GM19438 (cell line): ENCODE measurements around the gene TMCO4.
"Not testable (repeated sequence)": the region's sequence is repeated elsewhere in the genome, so short reads cannot be mapped to it uniquely, and the experiment has no call there.

Experiments used
- ATAC-seq: cut with Tn5 transposase; IDR thresholded peaks from one replicate; pipeline ENCODE4 v1.9.1; 2021; ENCODE audit warnings: low read depth; ENCODE audit not compliant: unreplicated experiment

Gene TMCO4

DNA sequence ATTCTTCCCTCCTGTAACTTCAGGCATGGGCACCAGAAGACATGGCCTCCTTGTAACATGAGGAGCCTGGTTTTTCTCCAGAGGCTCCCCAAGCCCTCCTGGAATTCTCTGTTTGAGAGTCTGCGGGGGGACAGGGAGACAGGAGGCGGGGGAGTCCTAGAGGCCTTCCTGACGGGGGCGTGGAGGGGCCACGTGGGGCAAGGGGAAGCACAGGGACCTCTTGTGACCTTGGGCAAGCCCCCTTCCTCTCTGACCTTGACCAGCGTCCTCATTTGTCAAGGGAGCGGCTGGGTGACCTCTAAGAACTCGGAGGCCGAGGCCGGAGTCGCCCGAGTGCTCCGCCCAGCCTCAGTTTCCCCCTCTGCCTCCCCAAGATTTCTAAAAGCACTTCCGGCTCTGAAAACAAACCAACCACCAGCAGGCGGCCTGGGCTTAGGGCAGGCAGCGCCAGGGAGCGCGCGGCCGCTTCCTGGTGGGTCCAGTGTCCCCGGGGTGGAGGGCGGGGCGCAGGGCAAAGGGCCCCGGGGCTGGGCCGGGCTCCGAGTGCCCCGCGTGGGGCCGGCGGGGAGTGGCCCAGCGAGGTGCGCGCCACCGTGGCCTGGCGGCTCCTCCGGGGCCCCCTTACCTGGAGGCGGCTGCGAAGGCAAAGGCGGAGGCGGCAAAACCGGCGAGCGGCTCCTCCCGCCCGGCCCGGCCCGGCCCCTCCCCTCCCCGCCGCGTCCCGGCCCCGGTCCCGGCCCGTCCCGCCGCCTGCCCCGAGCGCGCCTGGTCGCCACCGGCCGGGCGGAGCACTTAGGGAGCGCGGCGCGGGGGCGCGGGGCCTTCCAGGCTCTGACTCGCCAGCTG lies at the start of gene TMCO4:
Gene TMCO4, minus strand, starts transcription at position 687 of the 846 bp plus-strand sequence. CDS start 19,158 bp downstream, outside the sequence.
- ATAC-seq = no peak

DNA sequence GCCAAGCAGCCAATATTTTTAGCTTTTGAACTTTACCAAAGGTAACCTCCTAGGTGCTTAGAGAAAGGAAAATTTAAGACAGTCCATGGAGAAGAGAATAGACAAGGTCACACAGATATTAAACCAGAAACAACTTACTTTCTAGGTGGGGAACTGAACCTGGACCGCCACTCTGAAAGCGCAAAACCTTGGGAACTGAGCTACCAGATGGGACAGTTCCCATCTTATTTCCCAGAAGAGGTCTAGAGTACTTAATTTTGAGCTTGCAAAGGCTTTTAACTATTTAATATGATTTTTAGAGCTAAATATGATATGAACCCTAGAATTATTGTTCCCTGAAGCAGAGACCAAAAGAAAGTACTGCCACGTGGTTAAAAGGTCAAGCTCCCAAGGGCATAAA lies 49.6 kb upstream of the TMCO4 start:
- not testable (repeated sequence) for ATAC-seq

DNA sequence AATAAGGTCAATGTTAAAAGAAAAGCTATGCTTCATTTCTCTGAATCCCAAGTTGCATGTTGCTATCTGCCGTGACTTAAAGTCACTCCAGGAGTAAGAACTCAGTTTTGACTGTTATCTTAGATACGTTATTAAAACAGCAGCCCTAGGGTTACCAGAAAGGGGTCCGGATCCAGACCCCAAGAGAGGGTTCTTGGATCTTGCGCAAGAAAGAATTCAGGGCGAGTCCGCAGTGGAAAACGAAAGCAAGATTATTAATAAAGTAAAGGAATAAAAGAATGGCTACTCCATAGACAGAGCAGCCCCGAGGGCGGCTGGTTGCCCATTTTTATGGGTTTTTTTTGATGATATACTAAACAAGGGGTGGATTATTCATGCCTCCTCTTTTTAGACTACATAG lies 47.6 kb upstream of the TMCO4 start:
- not testable (repeated sequence) for ATAC-seq

DNA sequence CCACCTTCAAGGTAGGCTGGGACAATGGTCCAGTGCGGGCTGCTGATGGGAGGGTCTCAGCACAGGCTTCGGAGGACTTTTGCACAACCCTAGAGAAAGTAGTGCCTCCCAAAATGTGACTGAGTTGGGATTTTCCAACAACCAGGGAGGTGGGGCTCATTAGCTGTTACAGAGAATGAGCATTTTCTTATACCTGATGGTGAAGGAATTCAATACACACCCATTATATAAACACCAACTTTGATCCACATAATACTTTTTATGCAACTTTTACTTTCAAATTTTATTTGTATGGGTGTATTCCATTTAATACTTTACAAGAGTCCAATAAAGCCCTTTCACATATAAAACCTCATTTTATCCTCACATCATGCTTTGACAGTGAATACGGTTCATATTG lies 46.6 kb upstream of the TMCO4 start:
- no peak for ATAC-seq

DNA sequence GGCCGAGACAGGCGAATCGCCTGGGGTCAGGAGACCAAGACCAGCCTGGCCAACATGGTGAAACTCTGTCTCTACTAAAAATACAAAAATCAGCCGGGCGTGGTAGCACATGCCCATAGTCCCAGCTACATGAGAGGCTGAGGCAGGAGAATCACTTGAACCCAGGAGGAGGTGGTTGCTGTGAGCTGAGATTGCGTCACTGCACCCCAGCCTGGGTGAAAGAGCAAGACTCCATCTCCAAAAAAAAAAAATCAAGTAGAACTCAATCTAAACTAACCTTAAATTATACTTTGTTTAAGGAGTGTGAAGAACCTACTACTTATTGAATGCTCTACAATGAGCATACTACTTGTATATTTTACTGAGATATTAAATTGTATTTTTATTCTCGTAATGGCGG lies 45.8 kb upstream of the TMCO4 start:
- no peak for ATAC-seq

DNA sequence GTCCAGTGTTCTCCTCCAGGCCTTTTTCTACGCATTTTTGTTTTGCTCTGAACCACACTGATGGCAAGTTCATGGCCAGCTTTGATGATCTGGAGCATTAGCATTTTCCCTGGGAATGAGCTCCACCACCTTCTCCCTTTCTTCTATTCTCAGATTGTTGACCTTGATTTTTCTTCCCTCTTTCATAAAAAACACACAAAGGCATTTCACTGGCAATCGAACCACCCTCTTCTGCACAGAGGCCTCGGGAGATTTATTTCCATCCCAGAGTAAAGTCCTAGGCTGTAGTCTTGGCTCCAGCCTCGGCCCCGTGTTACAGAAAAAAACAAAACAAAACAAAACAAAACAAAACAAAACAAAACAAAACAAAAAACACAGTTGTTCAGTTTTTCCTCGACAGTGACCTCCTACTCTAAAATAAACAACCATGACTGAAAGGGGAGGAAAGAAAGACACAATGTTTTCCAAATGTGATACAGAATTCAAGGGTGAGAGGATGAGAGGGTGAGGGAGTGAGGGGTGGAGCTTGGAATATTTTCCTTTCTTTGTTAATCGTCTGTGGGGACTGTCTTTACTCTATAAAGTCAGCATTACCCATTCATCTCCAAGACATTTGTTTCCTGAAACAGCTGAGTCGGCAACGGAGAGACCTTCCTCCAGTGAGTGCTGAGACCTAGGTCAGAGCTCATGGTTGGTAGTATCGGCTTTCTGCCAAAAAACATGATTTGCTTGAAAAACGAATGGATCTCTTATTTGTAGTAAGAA lies 45.2 kb upstream of the TMCO4 start:
- ATAC-seq = no peak

DNA sequence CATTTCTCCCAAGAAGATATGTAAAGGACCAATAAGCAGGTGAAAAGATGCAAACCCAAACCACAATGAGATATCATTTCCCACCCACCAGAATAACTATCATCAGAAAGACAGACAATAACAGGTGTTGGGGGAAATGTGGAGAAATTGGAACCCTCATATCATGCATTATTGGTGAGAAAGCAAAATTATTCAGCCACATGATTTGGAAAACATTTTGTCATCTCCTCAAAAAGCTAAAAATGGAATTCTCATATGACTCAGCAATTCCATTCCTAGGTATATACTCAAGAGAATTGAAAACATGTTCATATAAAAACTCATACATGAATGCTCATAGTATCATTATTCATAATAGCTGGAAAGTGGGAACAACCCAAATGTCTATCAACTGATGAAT lies 40.5 kb upstream of the TMCO4 start:
- ATAC-seq = no peak

DNA sequence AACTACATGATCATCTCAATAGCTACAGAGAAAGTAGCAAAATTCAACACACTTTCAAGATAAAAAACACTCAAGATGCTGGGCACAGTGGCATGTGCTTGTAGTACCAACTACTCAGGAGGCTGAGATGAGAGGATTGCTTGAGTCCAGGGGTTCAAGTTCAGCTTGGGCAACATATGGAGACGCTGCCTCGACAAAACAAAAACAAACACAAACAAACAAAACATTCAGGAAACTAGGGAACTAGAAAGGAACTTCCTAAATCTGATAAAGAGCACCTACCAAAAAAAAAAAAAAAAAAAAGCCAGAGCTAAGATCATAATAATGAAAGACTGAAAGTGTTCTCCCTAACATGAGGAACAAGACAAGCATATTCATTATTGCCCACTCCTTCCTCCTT lies 38.1 kb upstream of the TMCO4 start:
- no peak for ATAC-seq

DNA sequence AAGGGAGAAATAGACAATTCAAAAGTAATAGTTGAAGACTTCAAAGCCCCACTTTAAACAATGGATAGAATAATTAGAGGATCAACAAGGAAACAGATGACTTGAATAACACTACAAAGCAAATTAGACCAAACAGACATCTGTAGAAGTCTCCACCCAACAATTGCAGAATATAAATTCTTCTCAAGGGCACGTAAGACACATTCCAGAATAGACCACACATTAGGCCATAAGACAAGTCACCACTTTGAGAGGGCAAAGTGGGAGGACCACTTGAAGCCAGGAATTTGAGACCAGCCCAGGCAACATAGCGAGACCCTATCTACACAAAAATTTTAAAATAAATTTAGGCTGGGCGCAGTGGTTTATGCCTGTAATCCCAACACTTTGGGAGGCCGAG lies 35.9 kb upstream of the TMCO4 start:
- ATAC-seq = no peak

DNA sequence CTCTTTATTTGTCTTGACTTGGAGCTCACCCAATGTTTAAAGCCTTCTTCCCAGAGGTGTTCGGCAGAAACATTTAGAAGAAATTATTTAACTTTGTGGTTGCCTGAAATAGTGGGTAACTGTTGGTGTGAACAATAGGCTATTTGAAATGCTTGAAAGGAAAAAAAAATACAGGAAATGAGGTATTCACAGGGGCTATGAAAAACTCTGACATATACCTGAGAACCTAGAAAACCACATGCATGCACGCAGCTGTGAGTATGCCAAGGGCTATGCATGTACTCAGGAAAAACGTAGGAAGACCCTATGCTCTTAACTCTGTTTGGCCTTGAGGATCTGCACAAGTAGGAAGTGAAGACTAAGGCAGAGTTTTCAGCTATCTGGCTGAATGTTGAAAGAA lies 31.7 kb upstream of the TMCO4 start:
- no peak for ATAC-seq

DNA sequence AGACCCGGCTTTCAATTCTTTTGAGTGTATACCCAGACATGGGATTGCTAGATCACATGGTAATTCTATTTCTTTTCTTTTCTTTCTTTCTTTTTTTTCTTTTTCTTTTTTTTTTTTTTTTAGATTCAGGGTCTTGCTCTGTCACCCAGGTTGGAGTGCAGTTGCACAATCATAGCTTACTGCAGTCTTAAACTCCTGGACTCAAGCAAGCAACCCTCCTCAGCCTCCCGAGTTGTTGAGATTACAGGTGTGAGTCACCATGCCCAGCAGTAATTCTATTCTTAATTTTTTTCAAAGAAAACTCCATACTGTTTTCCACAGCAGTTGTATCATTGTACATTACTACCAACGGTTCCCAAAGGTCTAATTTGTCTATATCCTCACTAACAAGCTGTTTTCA lies 28.8 kb upstream of the TMCO4 start:
- no peak for ATAC-seq

DNA sequence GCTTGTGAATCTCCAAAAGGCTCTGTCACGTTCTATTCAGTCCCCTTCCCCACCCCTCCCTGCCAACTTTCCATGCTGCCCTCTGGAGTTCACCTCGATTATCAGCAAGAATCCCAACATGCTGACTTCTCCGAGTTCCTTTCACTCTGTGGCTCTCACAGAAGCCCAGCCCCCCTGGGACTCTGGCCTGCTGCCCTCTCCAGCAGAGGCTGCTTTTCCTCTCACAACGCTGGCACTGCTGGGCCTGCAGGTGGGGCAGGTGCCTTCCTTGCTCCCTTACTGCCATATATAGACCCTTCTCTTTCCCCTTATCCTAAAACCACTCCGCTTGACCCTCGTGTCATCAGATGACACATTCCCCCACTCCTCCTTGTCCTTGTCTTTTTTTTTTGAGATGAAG lies 25.6 kb upstream of the TMCO4 start:
- no peak for ATAC-seq

DNA sequence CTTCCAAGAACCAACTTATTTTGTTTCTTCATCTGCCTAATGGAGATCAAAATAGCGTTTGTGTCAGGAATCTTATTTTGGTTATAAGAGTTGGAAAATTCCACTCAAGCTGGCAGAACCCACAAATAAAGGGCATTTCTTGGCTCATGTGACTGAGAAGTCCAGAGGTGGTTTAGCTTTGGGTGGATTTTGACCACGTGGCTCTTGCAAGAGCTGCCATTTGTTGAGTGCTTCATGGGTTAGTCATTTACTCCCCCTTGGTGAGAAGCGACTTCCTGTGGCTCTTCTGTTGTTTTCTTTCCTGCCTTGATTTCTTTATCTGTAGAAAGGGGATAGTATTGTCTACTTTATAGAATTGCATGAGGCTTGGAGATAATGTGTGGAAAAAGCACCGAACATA lies 24.8 kb upstream of the TMCO4 start:
- ATAC-seq = no peak

DNA sequence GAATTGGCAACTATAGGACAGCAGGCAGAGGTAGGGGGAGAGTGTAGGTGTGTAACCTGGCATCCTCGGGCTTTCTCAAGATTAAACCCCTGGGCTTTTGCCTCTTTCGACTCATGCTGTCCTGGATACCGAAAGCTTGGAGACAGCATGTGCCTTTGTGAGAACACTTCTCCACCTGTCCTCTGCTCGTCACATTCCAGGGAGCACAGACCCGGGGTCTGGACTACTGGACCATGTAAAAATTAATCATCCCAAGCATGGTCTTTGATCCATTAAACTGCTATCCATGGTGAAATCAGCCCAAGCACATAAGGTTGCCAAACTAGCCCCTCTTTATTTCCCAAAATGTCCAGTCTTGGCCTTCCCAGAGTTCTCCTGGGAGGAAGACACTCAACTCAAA lies 24.3 kb upstream of the TMCO4 start:
- ATAC-seq = no peak

DNA sequence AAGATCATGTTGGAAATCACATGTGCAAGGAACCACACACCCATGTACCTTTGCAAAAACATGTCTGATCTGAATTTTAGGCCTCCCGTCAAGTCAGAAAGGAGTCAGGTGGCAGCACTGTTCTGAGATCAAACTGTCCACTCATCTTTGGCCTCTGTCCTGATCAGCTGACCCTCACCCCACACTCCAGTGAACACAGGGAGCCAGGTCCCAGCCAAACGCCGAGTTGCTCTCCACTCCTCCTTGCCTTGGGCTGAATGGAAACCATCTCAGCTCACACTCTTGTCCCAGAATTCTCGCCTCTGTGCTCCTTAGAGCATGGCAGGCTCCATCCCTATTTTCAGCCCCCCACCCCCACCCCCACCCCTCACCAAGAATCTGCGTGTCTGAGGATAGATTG lies 20.0 kb upstream of the TMCO4 start:
- no peak for ATAC-seq

DNA sequence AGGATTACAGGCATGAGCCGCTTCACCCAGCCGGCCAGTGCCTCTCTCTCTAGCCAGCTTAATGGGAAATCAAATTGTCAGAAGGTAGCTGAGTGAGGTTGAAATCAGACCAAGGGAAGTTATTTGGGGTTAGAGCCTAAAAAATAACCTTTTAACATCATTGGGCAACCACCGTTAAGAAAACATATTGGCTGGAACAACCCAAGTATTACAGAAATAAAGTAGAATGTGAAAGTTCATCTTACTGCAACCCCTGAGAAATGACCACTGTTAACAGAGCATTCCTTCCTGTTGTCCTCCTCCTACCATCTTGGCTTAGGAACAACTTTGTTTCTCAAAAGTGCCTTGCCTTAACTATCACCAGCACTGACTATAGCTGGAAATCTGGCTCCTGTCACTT lies 18.6 kb upstream of the TMCO4 start:
- ATAC-seq = no peak

DNA sequence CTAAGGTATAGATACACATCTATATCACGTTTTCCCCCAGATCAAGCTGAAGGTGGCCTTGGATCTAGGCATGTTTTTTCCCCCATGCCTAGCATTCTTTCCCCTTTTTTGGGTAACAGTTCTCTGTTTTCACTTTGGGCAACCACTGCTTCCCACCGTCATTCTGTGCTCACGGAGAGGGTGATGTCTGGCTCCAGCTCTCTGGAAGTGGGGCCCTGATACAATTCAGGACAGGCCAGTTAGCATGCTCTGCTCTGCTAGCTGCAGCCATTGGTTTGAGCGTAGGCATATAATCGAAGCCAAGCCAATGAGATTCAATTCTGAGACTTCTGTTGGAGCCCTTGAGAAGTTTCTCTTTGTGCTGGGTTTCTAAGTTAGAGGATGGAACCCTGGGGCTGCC lies 17.4 kb upstream of the TMCO4 start:
- no peak for ATAC-seq

DNA sequence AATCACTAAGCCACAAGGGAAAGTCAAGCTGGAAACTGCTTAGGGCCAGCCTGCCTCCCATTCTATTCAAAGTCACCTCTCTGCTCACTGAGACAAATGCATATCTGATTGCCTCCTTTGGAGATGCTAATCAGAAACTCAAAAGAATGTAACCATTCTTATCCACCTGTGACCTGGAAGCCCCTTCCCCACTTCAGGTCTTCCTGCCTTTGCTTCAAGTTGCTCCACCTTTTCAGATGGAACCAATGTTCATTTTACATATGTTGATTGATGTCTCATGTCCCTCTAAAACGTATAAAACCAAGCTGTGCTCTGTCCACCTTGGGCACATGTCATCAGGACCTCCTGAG lies 17.0 kb upstream of the TMCO4 start:
- ATAC-seq = not testable (repeated sequence)

DNA sequence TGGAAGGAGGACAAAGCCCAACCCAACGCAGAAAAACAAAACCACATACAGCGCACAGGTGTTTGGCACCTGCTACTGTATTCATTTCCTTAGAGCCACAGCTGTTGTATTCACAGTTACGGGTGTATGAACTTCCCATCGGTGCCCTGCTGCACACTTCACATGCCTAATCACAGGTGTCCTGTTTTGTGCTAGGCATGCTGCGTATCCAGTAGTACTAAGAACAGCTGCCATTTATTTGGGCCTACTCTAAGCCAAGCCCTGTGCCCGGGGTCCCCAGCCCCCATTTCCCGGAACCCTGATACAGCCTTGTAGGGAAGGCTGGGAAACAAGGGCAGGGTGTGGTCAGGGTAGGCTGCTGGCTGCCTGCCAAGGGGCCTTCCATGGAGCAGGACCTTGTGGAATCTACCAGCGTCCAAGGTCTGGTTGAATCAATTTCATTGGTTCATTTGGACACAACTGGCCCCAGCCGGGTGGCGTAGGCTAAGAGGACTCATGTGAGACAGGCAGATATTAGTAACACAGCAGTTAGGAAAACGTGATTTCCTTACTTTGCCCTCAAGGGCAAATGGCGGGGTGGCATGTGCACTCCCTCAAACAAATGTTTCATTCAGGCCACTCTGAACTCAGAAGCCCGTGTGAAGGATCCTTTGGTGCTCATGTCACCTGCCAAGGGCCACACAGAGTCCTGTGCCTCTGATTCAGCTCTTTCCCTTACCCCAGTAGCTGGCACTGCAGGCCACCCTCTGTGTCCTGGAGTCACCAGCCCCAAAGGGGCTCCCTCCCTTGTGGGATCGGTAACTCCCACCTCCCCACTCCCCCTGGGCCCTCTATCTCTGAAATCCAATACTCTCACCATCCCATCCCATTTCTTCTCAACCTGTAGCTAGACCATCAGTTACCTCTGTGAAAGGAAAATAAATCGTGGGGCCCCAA lies 16.4 kb upstream of the TMCO4 start:
- no peak for ATAC-seq

DNA sequence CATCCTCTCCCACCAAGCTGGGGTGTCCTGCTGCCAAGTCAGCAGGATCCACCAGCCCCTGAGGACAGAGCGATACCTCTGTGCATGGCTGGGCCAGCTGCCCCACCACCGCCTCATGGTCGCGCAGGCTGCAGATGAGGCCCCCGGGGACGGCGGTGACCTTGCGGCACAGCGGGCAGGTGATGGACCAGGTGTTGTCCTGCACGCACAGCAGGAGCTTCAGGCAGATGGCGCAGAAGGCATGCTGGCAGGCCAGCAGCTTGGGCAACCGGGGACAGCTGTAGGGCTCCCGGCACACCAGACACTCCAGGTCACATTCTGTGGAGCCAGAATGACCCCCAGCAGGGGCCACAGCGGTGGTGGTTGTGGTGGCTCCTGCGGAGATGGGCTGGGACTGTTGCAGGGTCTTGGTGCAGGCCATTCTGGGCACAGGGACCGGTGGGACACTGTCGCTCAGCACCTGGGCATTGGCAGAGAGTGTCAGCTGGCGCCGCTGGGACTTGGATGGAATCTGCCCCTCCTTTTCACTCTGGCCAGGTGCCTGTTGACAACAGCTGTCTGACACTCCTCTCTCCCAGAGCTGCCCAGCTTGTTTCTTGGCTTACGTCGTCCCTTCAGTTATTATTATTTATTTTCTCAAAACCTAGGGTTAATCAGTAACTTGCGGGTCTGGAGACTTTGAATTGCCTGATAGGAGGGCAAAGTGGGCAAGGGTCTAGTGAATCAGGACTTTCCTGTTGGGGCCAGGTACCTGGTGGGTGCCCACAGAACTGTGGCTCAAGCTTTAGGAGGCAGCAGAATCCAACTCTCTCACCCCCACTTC lies 15.2 kb upstream of the TMCO4 start, which contains the start of gene RNF186:
Gene RNF186, minus strand, starts transcription at position 603 of the 823 bp plus-strand sequence. Its CDS starts 182 bp downstream, at position 421.
- no peak for ATAC-seq
